HG02678 (cell line): ENCODE results near the gene CDYL2.
A peak's percentile ranks its signal among the peaks of the same experiment; 100 is the strongest.

Experiments used
- ATAC-seq: cut with Tn5 transposase; IDR thresholded peaks from one replicate; pipeline ENCODE4 v1.9.1; 2021; ENCODE audit warnings: mild to moderate bottlenecking, moderate library complexity; ENCODE audit not compliant: unreplicated experiment

CDYL2 gene

DNA sequence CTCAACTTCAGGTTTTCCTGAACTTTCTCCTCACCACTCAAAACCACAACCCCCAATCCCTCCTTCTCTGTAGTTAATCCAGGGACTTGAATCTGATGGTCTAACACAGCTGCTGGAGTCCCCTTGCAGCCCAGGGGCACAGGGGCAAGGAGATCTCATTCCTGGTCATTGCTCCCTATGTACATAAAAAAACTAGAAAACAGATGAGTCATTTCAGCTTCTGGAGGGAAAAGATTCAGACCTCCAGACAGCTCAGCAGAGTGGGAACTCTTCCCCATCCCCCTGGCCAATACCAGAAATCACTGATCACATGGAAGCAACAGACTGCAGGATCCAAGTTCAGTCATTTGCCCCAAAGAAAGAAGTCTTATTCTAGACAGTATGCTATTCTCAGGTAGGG is 201.5 kb downstream of the CDYL2 start:
- no peak for ATAC-seq

GRCh38 chr16:80601182-80601581 is 203.2 kb downstream of the CDYL2 start:
- no peak for ATAC-seq

- ATAC-seq = no peak
These were observed 204.9 kb downstream of the CDYL2 start for GRCh38 chr16:80599466-80599865.

- ATAC-seq = no peak
These were observed 207.7 kb downstream of the CDYL2 start for GRCh38 chr16:80596507-80597207.

DNA sequence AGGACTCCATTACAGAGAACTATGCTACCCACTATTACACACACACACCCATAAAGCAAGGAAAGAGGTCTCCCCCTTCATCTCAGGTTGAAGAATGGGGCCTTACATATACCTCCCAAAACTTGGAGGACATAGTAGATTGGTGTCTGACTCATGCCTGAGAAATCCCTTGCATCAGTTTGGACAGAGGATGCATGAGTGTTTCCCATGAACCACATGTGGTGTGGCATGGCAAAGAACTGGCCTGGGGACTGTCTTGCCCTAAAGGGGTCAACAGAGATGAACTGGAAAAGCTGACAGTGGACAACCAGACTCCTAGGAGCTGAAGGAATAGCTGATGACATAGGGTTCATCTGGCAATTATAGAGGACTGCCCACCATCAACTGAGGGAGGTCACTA is 209.6 kb downstream of the CDYL2 start:
- no peak for ATAC-seq

DNA sequence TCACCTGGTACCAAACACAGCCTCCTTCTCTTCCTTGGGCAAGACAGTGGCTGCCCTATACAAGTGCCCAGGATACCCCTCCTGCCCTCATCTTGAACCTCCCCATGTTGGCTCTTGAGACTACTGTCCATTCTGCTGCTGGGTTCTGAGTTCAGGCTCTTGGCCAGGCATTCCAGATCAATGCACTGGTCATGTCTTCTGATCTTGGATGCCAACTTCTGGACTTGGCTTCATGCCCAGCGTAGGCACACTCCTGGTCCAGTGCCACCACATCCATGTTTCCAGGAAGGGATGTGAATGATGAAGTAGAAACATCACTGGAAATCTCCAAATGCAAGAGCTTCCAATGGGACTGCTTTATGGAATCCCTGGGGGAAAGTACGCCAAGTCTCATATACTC is 212.1 kb downstream of the CDYL2 start:
- no peak for ATAC-seq

DNA sequence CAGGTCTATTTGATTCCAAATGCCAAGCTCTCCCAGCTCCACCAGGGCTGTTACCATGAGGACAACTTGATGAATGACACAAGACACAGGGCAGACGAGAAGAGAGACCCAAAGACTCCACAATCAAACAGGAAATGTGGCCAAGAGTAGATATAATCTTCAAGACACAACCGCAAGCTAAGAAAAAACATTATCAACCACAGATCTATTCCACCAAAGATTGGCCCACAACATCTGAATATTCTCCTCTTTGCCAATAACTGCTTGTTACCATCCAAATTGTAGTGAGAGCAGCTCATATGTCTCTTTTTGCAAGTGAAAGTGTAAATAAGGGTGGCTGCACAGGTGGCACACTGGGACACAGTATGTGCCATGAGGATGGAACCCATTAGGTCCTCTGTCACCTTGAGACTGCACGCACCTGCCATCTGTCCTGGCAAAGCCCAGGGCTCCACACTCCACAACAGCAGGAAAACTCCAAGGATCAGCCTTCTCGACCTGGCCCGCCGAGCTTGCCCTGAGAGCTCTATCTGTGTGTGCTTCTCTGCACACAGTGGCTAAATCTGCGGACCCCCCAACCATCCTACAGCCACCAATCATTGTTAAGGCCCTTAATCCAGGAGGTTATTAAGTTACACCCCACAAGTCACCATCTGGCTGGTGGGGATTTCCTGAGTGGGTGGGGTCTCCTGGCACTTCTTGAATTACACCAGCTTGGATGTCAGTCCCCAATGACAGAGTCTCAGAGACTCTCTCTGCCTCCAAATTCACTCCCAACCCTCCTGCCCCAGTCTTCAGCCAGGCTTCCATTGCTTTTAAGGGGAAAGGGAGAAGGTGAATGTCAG is 213.1 kb downstream of the CDYL2 start:
- ATAC-seq = peak; percentile 65

DNA sequence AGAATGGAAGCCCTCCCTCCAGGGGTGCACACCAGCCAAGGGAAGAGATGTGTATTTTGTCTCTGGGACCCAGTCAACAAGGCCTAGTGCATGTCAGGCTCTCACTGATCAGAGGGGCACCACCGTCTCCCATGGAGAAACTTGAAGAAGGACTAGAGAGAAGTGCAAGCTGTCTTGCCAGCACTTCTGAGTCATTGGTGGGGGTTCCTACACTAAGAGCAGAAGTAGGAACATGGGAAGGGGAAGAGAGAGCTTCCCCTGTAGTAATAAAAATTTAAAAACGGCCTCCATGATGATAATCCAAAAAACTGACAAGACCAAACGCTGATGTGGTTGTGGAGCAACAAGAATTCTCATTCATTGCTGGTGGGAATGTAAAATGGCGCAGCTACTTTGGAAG is 217.3 kb downstream of the CDYL2 start:
- no peak for ATAC-seq

GRCh38 chr16:80586476-80586875 is 217.9 kb downstream of the CDYL2 start:
- no peak for ATAC-seq

DNA sequence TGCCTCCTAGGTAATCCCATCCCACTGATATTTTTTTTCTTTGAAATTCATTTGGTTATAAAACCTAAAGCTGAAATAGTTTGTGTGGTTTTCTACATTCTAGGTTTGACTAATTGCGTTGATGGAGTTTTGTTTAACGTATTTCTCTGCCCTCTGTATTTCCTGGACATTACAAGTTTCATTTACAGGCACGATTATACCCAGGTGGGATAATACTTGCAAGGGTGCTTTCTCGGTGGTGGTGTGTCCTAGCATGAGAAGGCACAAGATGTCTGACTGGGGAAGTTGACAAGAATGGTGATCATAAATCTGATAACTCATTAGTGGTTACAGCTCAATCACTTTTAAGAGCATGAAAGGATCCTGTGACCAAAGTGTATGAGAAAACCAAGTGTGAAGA is 218.6 kb downstream of the CDYL2 start:
- ATAC-seq = peak; percentile 47

DNA sequence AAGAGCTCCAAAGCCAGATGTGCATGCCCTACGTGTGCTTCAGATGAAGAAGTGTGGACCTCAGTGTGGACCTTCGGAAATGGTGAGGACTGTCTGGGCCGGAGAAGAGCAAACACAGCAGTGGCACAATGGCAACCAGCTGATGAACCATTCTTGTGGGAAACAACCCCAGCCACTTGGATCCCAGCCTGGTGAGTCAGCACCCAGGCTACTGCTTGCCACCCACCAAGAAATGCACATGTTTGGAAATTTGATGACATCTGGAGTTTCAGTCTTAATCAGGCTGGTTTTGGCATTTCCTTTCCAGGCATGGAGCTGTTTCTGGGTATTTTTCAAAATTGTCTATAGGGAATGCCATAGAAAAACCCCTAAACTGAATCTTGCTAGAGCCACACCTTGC is 220.9 kb downstream of the CDYL2 start:
- no peak for ATAC-seq

- peak; percentile 87 for ATAC-seq
These were observed 224.1 kb downstream of the CDYL2 start for GRCh38 chr16:80580109-80580832.

GRCh38 chr16:80577485-80578280 is 226.7 kb downstream of the CDYL2 start:
- ATAC-seq = no peak

DNA sequence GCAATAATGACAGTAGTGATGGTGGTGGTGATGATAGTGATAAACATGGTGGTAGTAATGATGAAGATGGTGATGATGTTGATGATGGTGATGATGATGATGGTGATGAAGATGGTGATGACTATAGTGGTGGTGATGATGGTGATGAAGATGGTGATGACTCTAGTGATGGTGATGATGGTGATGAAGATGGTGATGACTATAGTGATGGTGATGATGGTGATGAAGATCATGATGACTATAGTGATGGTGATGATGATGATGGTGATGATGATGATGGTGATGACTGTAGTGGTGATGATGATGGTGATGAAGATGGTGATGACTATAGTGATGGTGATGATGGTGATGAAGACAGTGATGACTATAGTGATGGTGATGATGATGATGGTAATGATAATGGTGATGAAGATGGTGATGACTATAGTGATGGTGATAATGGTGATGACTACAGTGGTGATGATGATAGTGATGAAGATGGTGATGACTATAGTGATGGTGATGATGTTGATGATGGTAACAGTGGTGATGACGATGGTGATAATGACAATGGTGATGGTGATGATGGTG is 228.0 kb downstream of the CDYL2 start:
- no peak for ATAC-seq

DNA sequence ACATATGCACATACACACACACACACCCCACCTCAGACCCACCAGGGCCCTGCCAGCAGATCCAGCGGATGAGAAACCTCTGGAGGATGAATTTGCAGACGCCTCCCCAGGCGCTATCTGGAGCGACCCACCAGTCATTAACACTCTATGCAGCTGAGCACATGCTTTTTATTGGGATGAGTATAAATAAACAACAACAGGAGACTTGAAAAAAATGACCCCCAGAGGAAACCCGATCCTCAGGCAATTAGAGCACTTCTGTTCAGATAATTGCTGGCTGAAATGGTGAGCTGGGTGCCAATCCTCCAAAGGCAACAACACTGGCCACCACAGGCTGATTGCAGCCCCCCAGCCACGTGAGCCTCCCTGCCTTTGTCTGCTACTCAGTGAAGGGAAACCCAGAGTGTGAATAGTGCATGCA is 230.7 kb downstream of the CDYL2 start:
- no peak for ATAC-seq

GRCh38 chr16:80570106-80570478 is 234.3 kb downstream of the CDYL2 start:
- no peak for ATAC-seq

- no peak for ATAC-seq
These were observed 234.8 kb downstream of the CDYL2 start for GRCh38 chr16:80569440-80570105.

- no peak for ATAC-seq
These were observed 240.0 kb downstream of the CDYL2 start for GRCh38 chr16:80564394-80564793.

- ATAC-seq = no peak
These were observed 241.3 kb downstream of the CDYL2 start for GRCh38 chr16:80563066-80563465.

DNA sequence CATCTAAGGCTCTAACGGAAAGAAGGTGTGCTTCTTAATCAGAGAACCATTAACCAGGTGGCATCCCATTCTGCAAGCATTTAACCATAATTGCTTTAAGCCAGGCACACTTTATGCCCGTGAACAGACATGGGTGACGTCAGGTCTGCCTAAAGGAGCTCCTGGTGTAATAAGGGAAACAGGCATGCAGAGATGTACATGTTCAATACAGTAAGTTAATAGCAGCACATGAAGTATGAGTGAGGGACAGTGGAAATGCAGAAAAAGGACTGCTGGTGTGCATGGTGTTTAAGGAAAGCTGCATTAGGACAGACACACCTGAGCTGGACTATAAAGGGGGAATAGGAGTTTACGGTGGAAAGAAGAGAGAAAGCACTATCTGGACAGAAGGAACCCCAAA is 245.0 kb downstream of the CDYL2 start:
- ATAC-seq = no peak
